GM18519 (cell line): Measurements from ENCODE around the gene RASA3.
"Not testable (repeated sequence)": the region's sequence is repeated elsewhere in the genome, so short reads cannot be mapped to it uniquely, and the experiment has no call there.

Source experiments
- ATAC-seq: cut with Tn5 transposase; IDR thresholded peaks from one replicate; pipeline ENCODE4 v1.9.1; 2021; ENCODE audit warnings: mild to moderate bottlenecking, moderate library complexity; ENCODE audit not compliant: unreplicated experiment, low FRiP score

Gene RASA3, protein sequence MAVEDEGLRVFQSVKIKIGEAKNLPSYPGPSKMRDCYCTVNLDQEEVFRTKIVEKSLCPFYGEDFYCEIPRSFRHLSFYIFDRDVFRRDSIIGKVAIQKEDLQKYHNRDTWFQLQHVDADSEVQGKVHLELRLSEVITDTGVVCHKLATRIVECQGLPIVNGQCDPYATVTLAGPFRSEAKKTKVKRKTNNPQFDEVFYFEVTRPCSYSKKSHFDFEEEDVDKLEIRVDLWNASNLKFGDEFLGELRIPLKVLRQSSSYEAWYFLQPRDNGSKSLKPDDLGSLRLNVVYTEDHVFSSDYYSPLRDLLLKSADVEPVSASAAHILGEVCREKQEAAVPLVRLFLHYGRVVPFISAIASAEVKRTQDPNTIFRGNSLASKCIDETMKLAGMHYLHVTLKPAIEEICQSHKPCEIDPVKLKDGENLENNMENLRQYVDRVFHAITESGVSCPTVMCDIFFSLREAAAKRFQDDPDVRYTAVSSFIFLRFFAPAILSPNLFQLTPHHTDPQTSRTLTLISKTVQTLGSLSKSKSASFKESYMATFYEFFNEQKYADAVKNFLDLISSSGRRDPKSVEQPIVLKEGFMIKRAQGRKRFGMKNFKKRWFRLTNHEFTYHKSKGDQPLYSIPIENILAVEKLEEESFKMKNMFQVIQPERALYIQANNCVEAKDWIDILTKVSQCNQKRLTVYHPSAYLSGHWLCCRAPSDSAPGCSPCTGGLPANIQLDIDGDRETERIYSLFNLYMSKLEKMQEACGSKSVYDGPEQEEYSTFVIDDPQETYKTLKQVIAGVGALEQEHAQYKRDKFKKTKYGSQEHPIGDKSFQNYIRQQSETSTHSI

DNA sequence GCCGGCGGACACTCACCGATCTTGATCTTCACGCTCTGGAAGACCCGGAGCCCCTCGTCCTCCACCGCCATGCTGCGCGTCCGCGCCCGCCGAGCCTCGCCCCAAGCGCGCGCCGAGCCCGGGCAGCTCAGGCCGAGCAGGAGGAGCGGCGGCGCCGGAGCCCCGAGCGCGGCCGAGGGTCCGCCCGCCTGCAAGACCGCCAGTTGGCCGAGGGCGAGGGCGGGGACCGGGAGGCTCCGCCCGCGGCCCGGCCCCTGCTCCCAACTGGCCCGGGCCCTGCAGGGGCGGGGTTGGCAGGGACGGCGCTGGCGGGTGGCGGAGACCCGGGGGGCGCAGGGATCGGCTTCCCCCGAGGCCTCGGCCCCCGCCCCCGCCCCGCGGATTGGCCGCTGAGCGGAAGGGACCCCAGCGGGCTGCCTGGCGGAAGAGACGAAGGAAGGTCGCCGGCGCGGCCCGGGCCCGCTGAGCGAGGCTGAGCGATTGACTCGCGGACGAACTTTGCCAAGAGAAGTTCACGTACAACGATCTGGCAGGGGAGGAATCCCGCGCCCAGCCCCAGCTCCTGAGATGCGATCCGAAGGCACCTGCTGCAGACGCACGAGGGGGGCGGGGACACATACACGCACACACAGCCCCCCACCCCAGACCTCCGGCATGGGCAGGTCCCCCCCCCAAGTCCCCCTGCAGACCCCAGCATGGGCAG, at the start of gene RASA3:
Gene RASA3, minus strand, starts transcription at position 205 of the 703 bp plus-strand sequence. Its CDS starts 134 bp downstream, at position 71.
- peak; percentile 41 for ATAC-seq

DNA sequence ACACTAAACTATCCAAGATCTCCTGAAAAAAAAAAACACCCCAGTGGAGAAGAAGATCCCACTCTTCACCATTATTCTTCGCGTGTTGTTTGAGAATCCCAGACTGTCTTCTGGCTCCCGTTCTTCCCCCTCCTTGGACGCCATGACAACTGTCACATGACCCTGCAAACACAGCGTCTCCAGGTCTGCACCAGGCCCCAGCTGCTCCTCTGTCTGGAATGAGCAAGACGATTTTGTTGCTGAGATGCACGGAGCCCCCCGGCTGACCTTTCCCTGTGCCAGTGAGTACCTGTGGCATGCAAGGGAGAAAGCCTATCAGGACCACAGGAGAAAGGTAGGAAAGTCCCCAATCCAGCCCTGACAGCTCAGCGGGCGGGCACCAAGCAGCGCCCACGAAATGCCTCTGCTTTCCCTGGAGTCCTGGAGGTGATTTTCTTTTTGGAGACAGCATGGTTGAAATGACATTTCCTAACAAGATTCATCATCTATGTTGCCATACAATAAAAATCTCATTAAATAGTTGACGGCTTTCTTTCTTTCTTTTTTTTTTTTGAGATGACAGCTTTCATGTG, 46.8 kb upstream of the RASA3 start, which contains the start of gene CFAP97D2:
Gene CFAP97D2, plus strand, starts transcription at position 171 of the 572 bp plus-strand sequence. Its CDS starts 74 bp downstream, at position 245.
- ATAC-seq = no peak

DNA sequence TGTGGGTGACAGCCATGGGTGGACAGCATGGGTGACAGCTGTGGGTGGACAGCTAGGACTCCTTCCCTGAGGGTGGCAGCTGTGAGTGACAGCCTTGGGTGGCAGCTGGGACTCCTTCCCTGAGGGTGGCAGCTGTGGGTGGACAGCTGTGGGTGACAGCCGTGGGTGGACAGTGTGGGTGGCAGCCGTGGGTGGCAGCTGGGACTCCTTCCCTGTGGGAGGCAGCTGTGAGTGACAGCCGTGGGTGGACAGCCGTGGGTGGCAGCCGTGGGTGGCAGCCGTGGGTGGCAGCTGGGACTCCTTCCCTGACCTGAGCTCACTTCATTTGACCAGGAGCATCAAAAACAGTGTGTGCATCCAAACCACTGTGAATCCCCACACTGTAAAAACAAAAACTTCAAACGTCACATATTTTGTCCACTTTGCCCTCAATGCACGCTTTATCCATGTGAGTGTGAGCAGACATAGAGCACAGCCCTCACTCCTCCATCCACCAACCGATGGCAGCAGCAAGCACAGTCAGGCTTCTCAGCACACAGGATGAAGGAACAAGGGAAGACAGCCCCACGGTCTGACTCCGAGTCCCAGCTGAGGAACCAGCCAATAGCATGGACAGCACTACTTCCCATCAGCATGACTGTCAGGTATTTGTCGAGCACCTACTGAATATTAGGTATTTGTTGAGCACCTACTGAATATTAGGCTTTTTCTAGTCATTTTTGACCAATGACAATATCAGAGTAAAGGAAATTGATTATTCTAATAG, 45.0 kb upstream of the RASA3 start:
- no peak for ATAC-seq

DNA sequence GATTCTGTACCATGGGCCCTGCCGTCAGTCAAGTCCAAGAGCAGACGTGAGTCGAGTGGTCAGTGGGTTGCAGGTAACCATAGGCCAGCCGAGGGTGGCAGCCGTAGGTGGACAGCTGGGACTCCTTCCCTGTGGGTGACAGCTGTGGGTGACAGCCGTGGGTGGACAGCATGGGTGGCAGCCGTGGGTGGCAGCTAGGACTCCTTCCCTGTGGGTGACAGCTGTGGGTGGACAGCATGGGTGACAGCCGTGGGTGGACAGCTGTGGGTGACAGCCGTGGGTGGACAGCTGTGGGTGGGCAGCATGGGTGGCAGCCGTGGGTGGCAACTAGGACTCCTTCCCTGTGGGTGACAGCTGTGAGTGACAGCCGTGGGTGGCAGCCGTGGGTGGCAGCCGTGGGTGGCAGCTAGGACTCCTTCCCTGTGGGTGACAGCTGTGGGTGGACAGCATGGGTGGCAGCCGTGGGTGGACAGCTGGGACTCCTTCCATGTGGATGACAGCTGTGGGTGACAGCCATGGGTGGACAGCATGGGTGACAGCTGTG, 44.0 kb upstream of the RASA3 start:
- ATAC-seq = not testable (repeated sequence)

DNA sequence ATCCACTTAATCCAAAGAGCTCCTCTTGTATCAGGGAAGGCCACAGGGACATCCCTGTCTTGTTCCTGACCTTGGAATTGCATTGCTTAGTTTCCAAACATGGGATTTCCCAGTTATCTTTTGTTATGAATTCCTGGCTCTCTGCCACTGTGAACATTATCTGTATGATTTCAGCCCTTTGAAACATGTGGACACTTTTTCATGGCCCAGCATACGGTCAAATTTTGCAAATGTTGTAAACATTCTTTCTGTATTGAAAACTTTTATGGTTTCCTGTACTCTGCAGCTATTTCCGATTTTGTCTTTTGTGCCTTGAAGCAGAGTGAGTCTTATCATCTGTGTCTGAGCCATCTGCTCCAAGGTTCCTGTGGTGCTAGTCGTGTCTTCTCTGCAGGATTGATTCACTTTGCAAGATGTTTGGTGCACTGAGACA, 42.1 kb upstream of the RASA3 start:
- ATAC-seq = no peak

DNA sequence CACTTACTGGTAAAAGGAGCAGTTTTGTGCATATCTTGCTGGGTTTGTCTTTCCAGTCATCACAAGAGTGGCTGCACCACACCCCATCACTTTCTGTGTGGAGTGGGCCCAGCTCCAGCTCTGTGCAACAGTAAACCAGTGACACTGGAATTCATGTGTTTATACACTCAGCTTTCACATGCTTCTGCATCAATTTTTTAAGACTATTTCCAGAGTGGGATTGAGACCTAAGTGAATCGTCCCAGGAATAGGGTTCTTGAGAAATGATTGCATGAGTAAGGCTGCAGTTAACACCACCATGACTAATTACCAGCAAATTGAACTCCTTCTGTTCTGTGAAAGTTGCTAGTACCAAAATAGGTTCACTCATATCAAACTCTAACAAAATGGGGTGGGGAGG, 41.3 kb upstream of the RASA3 start:
- ATAC-seq = no peak

DNA sequence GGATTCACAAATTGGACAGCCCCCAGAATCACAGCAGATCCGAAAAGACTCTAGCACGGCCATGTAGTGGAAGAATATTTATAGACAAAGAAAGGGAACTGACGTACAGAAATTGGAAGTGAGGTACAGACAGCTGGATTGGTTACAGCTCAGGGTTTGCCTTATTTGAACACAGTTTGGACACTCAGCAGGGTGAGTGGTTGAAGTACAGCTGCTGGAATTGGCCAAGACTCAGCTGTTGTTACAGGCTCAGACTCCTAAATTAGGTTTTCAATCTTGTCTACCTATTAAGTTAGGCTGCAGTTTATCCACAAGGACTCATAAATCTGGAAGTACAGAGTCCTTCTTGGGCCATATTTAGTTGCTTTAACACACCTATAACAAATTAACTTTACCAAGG, 40.8 kb upstream of the RASA3 start:
- ATAC-seq = no peak

DNA sequence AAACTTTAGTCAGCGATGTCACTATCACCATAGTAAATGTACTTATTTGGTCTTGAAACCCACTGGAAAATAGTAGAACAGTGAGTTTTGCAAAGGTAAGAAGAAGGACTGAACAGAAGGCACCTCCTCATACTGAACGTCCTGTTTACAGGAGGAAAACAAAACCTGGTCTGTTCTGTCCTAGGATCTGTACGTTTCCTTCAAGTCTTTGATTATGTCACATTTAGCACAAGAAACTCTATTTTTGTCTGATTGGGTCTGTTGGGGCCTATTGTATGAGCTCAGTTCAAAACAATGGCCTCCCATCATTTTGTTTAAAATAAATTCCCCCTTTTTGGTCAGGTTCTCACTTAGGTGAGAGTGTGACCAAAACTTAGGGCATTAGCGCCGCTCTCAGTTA, 35.5 kb upstream of the RASA3 start:
- no peak for ATAC-seq

DNA sequence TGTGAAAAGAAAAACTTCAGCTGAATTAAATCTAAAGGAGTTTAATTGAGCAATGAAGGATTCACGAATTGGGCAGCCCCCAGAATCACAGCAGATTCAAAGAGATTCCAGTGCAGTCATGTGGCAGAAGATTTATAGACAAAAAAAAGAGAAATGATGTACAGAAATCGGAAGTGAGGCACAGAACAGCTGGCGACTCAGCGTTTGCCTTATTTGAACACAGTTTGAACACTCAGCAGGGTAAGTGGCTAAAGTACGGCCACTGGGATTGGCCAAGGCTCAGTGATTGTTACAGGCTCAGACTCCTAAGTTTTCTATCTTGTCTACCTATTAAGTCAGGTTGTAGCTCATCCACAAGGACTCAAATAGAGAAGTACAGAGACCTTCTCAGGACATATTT, 35.0 kb upstream of the RASA3 start:
- ATAC-seq = no peak

DNA sequence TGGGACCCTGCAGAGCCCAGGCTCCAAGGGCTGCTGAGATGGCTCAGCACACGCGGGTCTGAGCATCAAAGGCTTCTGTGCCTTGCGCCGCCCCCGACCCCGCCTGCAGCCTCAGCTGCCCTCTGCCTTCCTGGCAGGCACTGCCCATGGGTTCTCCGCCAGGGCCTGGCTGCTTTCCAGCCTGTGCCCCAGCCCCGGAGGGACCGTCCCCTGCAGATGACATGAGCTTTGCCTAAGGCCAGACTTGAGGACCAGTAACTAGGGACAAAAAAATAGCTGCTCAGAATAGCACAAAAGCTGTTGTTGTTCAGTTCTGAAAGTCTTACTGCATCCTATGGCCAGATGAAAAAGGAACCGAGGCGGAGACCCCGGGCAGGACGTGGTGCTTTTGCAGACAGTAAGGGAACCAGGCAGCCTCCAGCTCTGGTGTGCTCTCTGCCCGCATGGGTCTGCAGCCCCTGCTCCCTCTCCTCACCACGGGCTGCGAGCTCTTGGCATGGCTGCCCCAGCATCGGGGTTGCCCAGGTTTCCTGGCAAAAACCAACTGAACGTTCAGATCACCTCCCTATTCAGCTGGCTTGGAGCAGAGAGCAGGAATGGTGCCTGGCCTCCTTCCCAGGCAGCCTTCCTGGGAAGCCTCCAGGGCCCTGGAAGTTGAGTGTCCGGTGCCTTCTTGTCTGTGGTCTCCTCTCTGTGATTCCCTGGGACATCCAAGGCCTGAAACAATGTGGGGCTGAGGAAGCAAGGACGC, 34.1 kb upstream of the RASA3 start:
- ATAC-seq = no peak

DNA sequence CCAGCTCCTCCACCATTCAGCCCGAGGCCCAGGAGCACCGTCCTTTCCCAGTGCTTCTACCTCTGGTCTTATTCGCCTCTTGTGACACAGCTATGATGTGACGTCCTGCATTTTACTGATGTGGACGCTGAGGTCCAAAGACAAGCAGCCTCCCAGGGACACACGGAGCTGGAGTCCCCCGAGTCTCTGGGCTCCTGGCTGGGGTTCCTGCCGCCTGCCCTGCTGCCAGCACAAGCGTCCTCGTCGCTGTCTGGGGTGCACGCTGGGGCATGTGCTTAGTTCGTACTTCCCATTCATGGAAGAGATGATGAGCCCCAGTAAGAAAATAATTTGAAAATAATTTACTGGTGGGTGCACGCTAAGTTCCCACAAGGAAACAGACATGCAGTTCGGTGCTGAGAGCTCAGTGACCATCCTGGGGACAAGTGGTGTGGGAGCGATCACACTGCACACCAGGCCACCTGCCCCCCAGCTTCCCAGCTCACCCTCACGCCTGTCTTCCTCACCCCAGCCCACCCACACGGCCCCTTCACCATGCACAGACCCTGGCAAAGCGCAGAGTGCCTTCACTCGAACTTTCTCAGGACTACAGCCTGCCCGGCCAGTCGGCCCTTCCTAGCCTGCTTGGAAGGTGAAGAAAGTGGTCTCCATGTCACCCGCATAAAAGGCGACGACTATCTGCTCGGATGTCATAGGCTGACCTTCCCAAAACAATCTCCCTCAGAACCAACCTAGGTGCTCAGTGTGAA, 32.4 kb upstream of the RASA3 start:
- no peak for ATAC-seq

DNA sequence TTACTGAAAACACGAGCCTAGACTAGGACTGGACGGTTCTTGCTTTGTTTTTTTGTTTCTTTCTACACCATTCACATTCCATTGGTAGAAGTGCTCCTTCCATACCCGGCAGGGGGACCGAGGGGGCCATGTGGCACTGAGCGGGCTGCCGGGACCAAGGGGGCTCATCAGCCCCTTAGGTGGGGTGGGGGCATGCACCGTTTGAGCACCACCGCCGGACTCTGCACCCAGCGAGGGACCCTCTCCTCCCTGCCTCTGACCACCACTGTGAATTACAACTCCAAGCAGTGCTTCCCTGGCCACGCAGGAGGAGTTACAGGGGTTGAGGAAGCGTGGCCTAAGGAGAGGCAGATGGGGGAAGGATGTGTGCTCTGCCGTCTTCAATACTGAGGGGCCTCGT, 31.6 kb upstream of the RASA3 start:
- no peak for ATAC-seq

DNA sequence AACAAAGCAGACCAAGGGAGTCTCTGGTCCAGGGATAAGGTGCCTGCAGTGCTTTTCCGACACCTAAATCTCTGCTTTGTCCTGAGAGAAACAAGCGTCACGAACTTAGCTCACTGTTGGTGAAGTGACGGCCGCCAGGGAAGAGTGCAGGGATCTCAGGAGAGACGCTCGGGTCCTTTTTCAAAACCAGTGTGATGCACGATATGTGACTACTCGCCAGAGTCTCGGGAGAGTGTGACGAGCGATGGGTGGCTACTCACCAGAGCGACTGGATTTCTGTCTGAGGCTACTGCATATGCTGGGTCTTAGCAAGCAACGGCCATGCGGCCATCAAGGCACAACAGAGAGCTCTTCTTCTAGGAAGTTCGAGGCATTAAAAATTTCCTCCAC, 30.1 kb upstream of the RASA3 start:
- ATAC-seq = no peak

DNA sequence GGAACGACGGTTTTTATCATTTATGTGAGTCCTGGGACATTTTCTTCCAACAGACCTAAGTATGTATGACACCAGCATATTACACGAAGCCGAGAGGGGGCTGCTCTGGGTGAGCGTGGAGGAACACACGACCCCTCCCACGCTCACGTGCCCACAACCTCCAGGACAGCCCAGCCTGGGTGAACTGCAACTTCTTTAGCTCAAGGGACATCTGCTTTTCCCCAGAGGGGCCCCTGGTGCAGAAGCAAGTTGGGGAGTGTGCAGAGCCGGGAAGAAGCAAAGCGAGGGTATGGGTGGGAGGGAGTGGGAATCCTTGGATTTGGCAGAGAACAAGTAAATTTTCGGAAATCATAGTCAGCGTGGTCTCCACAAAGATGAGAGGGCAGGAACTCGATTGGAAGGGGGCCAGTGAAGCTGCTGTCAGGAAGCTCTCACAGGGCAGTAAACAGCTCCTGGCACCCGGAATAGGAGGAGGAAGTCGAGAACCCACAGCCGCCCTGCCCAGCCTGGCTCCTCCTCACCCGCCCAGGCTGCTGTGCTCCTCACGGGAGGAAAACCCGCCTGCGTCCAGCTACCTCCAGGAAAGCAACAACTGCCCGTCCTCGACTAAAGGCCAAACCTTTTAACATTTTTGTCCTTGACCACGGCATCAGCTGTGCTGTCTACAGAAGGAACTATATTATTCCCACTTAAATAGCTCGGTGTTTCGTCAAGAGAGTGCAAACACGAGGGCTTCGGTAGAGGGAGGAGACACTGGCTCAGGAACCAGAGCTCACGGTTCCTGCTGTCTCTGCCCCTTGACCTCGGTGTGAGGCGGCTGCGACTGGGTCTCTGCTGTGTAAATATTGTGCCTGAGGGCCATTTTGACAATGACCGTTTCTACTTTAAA, 29.5 kb upstream of the RASA3 start:
- ATAC-seq = no peak

DNA sequence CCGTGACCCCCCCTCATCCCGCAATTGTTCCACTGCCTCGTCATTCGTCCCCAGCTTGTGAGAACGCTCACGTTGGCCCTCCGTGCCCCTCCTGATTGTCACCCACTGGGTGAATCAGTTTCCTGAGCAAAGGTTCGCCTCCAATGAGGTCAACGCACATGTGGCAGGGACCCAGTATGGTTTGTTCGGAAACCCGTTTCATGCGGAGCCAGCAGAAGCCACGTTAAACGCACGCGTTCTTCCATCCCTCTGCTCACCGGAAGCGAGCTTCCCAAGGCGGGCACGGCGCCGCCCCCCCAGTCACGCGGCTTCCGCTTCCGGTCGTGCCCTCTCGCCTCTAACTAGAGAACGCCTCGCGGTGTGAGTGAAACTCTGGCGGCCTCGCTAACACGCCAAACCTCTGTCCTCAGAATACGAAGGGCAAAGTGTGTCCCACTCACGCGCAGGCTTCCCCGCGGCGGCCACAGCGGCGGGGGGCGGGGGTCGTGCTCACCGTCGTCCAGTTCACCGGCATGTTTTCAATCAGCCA, 28.7 kb upstream of the RASA3 start:
- ATAC-seq = no peak

DNA sequence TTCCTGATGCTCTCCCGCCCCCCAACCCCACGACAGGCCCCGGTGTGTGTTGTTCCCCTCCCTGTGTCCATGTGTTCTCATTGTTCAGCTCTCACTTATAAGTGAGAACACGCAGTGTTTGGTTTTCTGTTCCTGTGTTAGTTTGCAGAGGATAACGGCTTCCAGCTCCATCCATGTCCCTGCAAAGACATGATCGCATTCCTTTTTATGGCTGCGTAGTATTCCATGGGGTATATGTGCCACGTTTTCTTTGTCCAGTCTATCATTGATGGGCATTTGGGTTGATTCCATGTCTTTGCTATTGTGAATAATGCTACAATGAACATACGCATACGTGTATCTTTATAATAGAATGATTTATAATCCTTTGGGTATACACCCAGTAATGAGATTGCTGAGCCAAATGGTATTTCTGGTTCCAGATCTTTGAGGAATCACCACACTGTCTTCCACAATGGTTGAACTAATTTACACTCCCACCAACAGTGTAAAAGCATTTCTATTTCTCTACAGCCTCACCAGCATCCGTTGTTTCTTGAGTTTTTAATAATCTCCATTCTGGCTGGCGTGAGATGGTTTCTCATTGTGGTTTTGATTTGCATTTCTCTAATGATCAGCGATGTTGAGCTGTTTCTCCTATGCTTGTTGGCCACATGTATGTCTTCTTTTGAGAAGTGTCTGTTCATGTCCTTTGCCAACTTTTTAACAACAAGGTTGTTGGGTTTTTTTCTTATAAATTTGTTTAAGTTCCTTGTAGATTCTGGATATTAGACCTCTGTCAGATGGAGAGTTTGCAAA, 26.6 kb upstream of the RASA3 start:
- ATAC-seq = not testable (repeated sequence)
